ENCODE data around the gene DNAH17.

DNAH17 gene

DNA sequence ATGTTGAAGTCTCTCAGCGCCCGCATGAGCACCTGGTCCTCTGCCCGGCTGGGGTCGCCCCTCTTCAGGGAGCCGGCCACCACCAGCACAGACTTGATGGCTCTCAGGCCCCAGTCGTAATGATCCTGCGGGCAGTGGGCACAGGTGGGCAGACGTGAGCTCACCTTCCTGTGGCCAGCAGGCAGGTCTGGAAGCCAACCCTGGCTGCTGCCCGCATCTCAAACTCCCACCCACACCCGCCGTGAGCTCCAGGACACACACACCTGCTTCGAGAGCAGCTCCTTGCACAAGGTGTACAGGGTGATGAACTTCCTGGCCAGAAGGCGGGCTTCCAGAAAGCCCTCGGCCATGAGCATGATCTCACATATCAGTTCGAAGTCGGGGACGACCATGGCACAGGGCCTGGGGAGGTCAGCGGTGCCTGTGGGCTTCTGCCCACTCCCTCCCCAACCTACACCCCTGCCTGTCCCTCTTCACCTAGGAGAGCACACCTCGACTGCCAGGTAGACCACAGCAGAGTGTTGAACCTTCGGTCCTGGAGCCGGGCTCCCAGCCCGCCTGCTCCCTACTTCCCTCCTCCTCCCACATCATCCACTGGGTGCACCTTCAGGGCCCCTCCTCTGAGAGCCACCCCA is 82.4 kb downstream of the DNAH17 start:
- DNase-seq = no peak

DNA sequence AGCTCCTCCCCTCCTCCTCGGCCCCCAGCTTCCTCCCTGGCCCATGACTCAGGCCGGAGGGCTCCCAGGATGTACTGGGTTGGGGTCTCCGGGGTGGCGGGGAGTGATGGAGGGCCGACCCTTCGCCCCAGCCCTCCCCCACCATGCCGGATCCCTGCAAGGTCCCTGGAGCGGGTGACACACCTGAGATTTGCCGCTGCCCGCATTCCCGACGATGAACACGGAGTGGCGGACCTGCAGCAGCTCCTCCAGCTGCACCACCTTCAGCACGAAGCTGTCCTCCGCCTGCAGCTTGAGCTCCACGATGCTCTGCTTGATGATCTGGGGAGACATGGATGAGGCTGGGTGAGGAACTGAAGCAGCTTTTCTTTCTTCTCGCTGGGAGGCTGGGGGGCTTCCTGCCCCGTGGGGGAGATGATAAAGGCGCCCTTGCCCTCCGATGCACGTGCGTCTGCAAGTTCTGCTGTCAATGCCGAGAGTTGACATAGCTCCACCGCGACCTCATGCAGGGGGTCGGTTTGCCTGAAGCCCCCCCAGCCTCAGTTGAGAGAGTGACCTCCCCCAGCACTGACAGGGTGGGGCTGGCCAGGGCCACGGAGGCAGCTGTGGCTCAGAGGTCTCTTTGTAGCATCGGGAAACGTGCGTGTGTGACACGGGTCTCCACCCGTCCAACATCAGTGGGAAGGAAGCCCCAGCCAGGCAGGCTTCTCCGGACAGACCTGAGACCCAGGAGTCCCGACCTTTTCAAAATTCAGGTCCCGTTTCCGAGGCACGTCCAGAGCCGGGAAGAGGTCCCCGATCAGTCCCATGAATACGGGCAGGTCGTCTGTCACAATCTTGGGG is 83.1 kb downstream of the DNAH17 start:
- no peak for DNase-seq

DNA sequence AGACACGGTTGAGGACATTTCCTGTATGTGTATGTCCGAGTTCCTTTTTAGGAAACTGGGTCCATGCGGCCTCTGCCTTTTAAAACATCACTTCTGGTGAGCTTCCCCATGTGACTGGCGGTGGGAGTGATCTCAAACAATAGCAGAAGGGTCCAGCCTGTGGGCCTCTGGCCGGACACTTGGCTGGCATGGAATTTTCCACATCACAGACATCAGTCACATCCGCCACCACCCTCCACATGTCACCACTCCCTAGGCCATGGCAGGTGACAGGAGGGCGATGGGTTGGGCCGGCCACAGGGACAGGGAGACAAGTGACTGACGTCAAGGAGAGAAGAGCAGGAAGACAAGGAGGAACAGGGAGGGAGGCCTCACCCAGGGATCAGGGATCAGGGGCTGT is 83.7 kb downstream of the DNAH17 start:
- no peak for DNase-seq

DNA sequence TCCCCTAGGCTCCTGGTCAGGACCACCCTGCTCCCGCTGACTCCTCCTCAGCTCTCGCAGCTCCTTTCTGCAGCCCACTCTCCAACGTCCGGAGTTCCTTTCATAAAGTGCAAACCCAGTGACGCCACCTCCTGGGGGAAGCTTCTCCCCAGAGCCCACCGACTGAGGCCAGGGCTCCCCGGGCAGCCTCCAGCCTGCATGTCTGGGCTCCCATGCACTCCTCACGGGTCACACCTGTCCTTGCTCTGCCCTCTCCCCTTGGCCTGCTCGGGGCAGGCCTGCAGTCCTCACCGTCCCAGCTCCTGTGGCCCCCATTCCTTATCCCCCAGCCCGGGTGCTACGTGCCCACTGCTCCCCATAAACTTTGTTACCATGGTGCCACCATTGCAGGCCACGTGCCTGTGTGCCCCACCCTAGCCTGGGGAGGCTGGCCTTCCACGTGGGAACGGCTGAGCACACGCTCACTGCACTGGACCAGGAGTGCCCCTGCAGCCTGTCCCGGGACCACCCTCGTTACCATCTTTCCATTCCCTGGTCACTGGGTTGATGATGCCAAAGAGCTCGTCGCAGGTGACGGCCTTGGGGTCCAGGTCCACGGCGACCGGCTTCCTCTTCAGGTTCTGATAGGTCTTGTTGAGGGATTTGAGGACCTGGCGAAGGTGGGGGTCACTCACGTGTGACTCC is 84.9 kb downstream of the DNAH17 start:
- no peak for DNase-seq

DNA sequence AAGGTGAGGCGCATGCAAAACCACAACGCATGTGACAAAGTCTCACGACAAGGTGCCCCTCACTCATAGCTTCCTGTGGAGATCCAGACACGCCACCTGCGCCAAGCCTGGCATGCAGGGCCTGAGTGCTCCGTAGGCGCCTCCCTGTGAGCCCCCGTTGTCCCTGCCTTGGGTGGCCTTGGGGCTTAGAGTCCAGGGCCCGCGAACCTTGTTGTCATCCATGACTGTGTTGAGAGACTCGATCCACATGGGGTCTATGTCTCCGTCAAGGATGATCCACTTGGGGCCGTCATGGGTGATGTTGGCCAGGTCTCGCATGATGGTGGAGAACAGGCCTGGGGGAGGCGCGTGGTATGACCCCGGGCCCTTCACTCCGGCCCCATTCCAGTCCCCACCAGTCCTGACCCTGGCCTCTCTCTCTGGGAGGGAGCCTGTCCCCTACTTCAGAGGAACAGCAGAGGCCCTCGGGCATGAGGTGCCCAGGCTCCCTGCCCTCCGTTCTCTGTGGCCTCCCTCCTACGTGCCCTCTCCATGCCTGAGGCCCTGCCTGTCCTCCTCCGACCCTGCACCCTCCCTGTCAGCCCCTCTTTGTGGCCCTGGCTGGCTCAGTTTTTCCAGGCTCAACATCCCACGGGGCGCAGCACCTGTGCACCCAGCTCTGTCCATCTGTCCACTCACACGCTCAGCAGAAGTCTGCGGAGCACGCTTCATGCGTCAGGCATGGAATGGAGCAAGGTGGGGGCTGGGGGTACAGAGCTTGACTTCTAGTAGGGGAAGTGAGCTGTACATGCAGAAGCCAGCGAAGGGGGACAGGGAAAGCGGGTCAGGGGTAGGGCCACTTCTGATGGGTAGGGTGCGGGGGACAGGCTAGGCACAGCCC is 85.7 kb downstream of the DNAH17 start:
- DNase-seq = no peak

DNA sequence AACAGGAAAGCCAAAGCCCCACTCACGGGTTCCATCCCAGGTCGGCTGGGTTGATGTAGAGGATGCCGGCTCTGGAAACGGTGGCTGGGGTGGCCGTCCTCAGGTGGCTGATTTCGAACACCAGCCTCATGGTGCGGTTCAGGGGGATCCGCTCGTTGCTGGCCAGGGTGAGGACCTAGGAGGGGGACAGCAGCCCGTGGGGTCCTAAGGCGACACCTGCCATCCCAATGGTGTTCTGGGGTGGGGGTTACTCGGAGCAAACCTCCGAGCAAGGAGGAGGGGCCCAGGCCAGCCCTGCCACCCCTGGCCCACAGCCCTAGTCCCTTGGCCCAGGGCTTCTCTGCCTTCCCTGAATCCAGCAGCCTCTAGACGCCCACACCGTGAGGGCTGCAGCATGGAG is 86.5 kb downstream of the DNAH17 start:
- DNase-seq = no peak

DNA sequence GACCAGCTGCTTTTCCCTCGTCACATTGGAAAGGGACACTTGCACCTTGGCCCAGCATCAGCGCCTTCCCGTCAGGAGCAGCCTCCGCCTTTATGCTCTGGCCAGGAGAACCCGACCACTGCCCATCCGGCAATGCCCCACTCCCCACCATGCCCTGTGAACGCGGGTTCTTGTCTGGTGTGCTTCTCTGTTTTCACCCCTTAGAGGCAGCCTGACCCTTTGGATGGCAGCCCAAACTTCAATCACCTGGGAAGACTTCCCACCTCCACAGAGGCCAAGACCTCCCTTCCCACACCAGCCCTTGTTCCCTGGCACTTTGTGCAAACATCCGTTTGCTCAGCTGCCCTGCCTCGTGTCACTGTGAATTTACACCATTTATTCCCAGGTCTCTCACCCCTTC is 87.0 kb downstream of the DNAH17 start:
- no peak for DNase-seq

DNA sequence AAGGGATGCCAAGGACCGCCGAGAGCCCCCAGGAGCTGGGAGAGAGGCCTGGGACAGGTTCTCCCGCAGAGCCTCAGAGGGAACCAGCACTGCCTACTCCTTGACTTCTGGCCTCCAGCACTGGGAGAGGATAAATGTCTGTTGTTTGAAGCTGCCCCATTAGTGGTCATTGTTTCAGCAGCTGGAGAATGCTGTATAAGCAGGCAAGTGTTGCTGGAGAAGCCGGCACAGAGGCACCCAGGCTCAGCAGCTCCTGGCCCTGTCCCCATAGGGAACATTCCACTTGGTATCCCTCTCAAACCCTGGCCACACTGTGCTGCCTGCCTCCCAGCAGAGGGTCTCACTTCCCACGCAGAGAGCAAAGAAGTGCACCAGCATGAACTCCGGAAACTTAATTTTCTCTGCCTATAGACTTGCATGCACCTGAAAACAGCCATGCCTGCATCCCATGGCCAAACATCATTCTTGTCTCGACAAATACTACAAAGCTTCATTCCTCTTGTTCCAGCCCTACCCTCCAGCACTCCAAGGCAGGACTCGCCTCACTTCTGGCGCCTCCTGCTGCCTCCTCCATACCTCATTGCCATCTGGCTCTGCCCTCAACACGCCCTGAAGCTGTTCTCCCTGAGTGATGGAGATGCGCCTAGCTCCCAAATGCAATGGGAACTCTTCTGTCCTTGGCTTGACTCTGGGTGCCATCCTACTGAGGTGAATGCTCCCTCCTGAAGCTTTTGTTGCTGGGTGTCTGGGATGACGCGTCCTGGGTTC is 88.1 kb downstream of the DNAH17 start:
- no peak for DNase-seq

DNA sequence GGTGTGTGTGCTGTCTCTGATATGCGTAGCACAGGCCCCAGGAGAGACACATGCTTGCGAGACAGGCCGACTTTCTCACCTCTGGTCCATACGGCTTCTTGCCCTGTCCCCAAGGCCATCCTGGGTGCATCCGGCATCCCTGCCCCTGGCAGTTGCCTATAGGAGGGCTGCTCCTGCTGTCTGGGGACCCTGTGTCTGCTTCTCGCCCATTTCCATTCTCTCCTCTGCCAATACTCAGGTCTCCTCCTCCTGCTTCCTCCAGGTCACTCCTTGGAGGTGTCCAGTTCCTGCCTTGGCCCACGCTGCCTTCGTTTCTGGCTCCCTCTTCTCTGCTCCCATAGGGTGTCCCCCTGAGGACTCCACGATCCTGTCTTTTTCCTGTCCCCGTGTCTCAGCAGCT is 89.0 kb downstream of the DNAH17 start:
- DNase-seq = no peak

DNA sequence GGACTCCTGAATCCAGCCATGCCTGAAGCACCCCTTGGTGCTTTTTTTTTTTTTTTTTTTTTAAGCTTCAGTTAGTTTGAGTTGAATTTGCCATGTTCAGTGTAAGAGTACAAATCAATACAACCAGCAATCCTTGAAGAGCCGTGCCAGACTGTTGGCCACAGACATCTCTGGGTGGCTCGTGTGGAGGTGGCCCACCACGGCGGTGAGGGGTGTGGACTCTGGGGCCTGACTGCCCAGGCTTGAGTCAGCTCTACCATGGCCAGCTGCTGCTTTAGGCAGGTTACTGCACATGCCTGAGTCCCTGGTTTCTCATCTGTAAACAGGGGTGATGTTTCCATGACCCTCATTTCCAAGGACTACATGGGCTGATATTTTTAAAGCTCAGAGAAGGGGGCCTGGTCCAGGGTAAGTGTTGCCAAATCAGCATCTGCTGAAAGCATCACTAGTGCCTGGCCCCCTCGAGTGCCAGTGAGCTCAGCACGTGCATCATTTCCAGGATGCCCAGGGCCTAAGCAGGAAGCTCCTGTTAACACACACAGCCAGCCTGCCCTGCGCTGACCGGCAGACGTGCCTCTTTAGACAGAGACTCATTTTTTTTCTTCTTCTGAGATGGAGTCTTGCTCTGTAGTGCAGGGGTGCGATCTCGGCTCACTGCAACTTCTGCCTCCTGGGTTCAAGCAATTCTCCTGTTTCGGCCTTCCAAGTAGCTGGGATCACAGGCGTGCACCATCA is 90.1 kb downstream of the DNAH17 start:
- no peak for DNase-seq

DNA sequence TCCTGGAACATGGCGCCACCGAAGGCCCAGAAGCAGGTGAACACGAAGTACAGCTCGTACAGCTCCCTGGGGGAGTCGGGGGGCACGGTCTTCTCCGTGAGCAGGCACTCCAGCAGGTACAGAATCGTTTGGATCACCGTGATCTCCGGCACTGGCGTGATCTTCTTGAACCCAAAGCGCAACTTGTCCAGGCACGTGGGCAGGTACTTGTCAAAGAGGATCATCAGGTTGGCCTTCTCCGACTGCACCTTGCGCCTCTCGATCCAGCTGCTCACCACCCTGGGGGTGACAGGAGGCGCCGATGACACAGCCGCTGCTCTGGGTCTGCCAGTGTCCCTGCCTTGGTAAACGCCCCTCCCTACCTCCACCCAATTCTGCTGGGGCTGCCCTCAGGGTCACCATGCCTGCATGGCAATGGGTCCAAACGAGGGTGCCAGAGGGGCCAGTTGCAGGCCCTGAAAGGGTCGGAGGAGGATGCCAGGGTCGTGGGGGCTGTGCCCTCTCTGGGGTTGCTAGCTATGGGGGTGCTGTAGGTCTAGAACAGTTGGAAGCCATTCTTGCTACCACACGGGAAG is 90.9 kb downstream of the DNAH17 start:
- DNase-seq = no peak

DNA sequence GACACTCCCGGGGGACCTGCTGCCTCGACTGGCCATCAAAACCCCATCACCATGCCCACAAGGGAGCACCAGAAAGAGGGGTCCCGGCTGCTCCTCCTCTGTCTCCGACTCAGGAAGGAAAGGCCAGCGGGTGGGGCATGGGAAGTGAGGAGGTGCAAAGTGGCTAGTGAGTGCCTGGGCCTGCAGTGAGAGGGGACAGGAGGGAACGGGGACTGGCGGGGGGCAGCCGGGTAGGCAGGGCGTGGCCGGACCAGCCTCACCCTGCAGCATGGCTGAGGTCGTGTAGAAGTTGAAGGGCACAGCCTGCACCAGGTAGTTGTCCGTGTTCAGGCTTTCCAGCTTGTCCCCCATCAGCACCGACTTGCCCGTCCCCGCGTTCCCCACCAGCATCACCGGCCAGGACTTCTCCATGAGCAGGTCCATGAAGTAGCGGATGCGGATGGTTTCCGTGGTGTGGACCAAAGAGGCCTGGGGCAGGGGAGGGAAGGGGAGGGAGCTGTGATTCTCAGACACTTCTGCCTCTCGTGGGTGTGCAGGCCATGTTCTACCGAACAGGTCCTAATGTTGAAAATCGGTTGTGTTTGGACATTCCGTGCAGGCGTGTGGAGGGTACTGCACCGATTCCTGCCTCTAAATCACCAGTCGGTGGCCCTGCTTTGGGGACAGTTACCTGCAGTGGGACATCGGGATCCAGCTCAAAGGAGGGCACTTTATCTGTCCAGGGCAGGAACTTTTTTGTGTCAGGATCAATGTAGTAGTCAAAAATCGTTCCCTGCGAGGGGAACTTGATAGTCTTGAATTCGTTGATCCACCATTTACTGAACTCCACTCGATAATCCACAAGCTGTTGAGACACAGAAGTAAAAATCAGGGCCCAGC is 91.7 kb downstream of the DNAH17 start:
- DNase-seq = no peak

DNA sequence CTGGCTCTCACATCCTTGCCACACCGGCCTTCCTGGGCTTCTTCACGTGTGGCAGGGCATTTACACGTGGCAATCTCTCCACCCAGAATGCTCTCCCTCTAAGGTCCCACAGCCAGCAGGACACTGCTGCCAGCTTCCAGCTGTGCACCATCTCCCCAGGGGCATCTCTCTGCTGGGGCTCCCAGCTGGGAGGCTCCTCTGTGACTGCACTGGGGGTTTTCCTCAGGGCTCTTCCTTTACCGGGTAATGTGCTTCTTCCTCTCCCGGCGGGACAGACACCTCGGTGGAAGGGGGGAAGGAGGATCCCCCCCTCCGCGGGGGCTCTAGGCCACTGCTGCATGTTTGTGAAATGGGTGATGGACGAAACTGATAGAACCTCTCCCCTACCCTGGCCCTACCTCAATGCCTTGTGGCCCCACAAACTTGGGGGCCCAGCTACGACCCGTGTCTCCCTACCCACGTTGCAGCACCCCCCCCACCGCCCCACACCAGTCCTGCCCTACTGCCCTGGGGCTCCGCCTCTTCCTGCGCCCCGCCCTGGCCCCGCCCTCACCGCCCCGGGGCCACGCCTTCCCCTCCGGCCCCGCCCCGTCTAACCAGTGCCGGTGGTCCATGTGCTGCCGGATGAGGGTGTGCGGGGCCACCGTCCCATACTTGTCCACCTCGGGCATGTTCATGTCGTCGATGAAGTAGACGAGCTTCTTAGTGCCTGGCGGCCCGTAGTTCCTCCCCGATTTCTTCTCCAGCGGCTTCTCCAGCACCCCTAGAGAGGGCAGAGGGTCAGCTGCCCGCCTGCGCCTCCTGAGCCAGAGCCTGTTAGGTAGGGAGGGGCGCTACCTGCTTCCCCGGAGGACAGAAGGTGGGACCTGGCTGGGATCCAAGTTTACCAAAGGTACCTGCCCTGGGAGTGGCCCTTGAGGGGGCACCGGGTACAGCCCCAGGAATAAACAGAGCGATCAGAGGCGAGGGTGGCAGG is 92.6 kb downstream of the DNAH17 start:
- DNase-seq = peak; percentile 66 to 86

DNA sequence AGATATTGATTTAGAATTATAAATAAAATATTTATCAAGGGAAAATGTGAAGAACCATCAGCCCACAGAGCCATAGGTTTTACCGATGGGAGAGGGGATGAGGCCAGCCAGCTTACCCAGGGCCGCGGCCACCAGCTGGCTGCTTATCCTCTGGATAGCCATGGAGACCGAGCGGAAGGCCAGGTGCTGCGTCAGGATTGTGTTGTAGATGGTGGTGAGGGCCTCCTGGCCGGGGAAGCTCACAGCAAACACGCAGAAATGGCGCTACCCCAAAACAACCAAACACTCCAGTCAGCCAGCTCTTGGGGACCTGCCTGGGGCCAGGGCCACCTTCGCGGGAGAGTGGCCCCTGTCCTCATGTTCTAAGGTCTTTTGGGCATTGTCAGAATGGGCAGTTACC is 97.8 kb downstream of the DNAH17 start:
- DNase-seq = no peak

DNA sequence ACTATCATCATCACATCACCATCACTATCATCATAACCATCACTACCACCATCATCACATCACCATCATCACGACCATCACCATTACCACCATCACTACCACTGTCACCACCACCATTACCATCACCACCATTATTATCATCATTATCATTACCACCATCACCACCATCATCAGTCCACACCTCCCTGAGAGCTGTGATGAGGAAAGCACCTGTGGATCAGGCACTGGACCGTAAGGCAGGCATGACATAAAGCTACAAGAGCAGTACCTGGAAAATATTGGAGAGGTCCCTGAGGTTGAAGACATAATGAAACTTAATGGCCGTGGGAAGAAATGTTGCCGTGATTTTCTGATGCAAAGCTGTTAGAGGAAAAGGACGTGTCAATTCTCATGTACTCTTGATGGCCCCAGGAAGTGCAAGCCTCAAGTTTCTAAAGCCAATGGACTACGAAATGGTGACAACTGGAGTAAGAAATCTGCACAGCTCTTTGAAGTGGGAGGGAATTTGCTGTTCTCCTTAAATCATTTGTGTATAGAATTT is 98.4 kb downstream of the DNAH17 start:
- DNase-seq = no peak

DNA sequence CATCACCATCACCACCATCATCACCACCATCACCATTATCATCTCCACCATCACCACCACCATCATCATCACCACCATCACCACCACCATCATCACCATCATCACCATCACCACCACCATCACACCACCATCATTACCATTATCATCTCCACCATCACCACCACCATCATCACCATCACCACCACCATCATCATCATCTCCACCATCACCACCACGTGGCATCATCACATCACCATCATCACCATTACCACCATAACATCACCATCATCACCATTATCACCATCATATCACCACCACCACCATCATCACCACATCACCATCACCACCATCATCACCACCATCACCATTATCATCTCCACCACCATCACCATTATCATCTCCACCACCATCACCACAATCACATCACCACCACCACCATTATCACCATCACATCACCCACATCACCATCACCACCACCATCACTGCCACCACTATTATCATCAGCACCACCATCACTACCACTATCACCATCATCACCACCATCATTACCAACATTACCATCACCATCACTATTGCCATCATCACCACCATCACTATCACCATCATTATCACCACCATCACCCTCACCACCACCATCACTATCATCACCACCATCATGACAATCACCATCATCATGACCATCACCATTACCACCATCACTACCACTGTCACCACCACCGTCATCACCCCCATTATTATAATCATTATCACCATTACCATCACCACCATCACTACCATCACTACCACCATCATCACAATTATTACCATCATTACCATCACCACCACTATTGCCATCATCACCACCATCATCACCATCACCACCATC is 99.1 kb downstream of the DNAH17 start:
- DNase-seq = no peak

DNA sequence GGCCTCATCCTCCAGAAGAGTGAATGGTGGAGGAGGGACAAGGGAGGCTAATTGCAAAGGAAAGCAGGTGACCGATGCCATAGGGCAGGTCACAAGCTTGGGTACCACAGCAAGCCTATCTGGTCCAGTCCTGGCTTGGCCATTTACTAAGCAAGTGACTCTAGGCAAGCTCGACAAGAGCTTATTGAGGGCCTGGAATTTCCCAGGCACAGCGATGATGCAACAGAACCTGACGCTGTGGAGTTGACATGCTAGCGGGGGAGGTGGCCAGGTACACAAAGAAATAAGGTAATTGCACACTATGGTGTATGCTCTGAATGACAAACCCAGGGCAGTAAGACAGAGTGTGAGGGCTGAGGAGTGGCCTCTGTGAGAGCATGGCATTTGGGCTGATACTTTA is 100.2 kb downstream of the DNAH17 start:
- no peak for DNase-seq

DNA sequence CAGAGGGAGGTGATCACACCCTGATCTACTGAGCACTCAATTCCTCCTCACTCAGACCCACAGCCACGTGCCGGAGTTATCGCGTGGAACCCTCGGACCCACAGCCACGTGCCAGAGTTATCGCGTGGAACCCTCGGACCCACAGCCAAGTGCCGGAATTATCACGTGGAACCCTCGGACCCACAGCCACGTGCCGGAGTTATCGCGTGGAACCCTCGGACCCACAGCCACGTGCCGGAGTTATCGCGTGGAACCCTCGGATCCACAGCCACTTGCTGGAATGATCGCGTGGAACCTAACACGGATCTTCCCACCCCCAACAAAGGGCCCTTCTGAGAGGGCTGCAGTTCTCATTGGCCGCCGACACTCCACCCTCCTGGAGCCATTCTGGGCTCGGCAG is 101.0 kb downstream of the DNAH17 start:
- DNase-seq = no peak
